Measurements from ENCODE around the gene CLNK.

DNA sequence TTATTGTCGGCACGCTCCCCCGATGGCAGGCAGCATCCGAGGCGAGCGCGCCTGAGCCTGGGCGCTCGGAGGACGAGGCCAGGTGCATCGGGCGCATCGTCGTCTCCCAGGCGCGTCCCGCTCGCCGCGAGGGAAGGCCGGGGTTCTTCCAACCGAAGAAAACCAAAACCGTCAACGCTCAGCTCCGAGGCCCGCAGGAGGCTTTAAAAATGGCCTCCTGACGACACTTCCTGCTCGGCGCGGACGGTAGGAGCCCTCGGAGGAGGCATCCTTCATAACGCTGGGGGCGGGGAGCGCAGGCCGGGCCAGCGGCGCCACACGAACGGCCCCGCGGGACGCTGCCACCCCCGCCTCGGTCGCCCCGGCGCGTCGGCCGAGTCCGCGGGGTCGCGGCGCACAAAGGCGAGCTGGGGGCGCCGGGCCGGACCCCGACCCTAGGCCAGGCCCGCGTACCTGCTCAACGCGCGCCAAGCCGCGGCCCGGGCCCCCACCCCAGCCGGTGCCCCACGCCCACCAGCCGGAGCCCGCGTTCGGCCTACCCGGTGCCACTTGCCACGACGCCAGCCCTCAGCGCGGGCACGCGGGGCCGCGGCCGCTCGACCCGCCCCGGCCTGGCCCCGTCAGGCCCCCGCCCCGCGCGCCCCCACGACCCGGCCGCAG is 227.8 kb downstream of the CLNK start:
- TF ChIP-seq POLR2A (IDR thresholded peaks at IDR 0.05) (no peak), CTCF (IDR thresholded peaks at IDR 0.05 in 8 of 11, conservative IDR thresholded peaks at IDR 0.05 in 3 of 11) (peak in 1 of 11 experiments; percentile 11)
